Smooth muscle cell (in vitro differentiated cells): ENCODE data around the gene DNAH17. TPM values are rescaled to one million over a fixed set of nuclear protein-coding genes. Genes with fewer than 3 reads are reported as not detected.
A peak's percentile ranks its signal among the peaks of the same experiment; 100 is the strongest.

Source experiments
- DNase-seq: peaks from one replicate; lab custom pipeline; 2025; ENCODE audit not compliant: unreplicated experiment; lab: John Stamatoyannopoulos, UW
- H2AFZ ChIP-seq: fragments of 200-600 bp; sonication (generic); 2 replicates; pipeline ENCODE4 v1.6.0; 2016; ENCODE audit warnings: antibody characterized with exemption, low read depth, mild to moderate bottlenecking
- H3F3A ChIP-seq: fragments of 200-600 bp; sonication (generic); 2 replicates; pipeline ENCODE4 v1.6.0; 2017; ENCODE audit warnings: antibody characterized with exemption, low read depth
- H3K27ac ChIP-seq: fragments of 200-600 bp; sonication (generic); 2 replicates; pipeline ENCODE4 v1.5.1; 2016; ENCODE audit warnings: low read depth, mild to moderate bottlenecking
- H3K27me3 ChIP-seq: fragments of 200-600 bp; sonication (generic); 2 replicates; pipeline ENCODE4 v1.6.1; 2016; ENCODE audit warnings: low read depth, mild to moderate bottlenecking
- H3K36me3 ChIP-seq: fragments of 200-600 bp; sonication (generic); 2 replicates; pipeline ENCODE4 v1.5.1; 2016; ENCODE audit warnings: low read depth
- H3K4me1 ChIP-seq: fragments of 200-600 bp; sonication (generic); 2 replicates; pipeline ENCODE4 v1.5.1; 2016; ENCODE audit warnings: low read depth
- H3K4me2 ChIP-seq: fragments of 200-600 bp; sonication (generic); 2 replicates; pipeline ENCODE4 v1.6.0; 2016; ENCODE audit warnings: mild to moderate bottlenecking
- H3K4me3 ChIP-seq: fragments of 200-600 bp; sonication (generic); 2 replicates; pipeline ENCODE4 v1.5.1; 2016; ENCODE audit warnings: mild to moderate bottlenecking
- H3K79me2 ChIP-seq: fragments of 200-600 bp; sonication (generic); 2 replicates; pipeline ENCODE4 v1.6.0; 2016; ENCODE audit warnings: low read depth, mild to moderate bottlenecking
- H3K9ac ChIP-seq: fragments of 200-600 bp; sonication (generic); 2 replicates; pipeline ENCODE4 v1.6.0; 2016; ENCODE audit warnings: low read depth
- H3K9me3 ChIP-seq: fragments of 200-600 bp; sonication (generic); replicated peaks from 2 replicates; pipeline ENCODE4 v1.5.1; 2016; ENCODE audit warnings: low read depth
- H4K20me1 ChIP-seq: fragments of 200-600 bp; sonication (generic); 2 replicates; pipeline ENCODE4 v1.6.0; 2016; ENCODE audit warnings: low read depth
- WGBS: methylation state at CpG from one replicate; pipeline ENCODE4 v1.1.7; 2016; ENCODE audit warnings: low lambda C conversion rate; 5-methylcytosine and 5-hydroxymethylcytosine counted together
- polyA plus RNA-seq: library from polyadenylated mRNA; unstranded; fragments of >200 nt; fragmentation: Nextera tagmentation; extraction: Ambion mirVana; gene quantifications from 2 replicates; pipeline ENCODE4 v1.2.1, GENCODE V29; 2016
- total RNA-seq: library from RNA; depleted of rRNA; stranded (reverse); fragments of >200 nt; gene quantifications from 2 replicates; pipeline ENCODE4 v1.2.3, GENCODE V29; 2014
- TF ChIP-seq, protein P1 (sequence below): fragments of 200-600 bp; sonication (generic); IDR thresholded peaks from 2 replicates; pipeline ENCODE4 v1.5.1; 2017; ENCODE audit warnings: borderline replicate concordance, mild to moderate bottlenecking, antibody characterized with exemption; ENCODE audit not compliant: insufficient read depth, poor library complexity, severe bottlenecking

DNAH17 gene
- total and polyA plus RNA-seq, 2 experiments from 2014 or later: 0.18 to 0.98 TPM

DNA sequence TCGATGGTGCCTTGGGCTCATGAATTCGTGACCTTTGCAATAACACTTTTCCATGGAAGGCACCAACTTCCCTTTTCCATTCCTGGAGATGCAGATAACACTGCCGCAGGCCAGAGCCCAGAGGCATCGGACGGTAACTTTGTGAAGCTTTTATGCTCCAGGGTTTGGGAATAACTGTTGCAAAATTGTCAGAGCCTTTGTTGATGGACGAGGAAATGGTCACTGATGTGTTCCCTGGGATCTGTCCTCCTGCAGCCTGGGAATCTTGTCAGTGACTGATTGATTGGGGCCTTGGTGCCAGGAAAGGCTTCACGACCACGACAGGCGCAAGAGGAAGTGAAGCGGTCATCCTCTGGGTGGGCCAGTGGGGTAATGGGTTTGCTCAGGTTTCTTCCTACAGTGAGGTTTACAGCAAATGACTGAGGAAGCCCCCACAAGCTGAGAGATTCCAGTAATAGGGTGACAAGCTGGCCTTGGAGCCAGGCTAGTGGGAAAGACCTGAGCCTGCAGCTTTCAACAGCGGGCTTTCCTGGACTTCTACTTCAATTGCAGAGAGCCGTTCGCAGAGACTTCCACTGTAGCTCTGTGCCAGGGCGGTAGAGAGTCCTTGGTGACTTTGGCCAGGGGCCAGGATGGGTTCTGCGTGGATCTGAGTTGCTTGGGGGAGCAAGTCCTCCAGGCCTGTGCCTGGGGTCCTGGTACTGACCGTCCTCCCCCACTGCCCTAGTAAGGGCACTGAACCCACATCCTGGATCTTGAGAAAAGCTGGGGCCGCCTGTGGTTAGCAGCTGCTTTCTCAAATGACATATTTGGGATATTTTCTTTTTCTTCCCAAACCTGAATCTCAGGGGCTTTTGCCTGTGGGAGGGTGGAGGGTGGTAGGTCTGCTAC lies 161.1 kb downstream of the DNAH17 start:
- Histone ChIP-seq H3F3A (peaks cover 27% of the 10 kb centered on the region), H3K4me1 (peaks cover 7% of the 10 kb centered on the region), H3K27ac (peak overlapping the region; percentile 78), H2AFZ (no peak overlapping the region), H4K20me1 (peaks cover 10% of the 10 kb centered on the region), H3K36me3 (no peaks in the 10 kb centered on the region), H3K27me3 (no peaks in the 10 kb centered on the region), H3K9me3 (no peaks in the 10 kb centered on the region), H3K79me2 (peaks cover 43% of the 10 kb centered on the region), H3K4me2 (peak overlapping the region; percentile 58), H3K9ac (no peak overlapping the region), H3K4me3 (no peak overlapping the region)
- WGBS: 39% methylated on average over 17 of the region's 17 CpGs
- TF ChIP-seq, protein P1, sequence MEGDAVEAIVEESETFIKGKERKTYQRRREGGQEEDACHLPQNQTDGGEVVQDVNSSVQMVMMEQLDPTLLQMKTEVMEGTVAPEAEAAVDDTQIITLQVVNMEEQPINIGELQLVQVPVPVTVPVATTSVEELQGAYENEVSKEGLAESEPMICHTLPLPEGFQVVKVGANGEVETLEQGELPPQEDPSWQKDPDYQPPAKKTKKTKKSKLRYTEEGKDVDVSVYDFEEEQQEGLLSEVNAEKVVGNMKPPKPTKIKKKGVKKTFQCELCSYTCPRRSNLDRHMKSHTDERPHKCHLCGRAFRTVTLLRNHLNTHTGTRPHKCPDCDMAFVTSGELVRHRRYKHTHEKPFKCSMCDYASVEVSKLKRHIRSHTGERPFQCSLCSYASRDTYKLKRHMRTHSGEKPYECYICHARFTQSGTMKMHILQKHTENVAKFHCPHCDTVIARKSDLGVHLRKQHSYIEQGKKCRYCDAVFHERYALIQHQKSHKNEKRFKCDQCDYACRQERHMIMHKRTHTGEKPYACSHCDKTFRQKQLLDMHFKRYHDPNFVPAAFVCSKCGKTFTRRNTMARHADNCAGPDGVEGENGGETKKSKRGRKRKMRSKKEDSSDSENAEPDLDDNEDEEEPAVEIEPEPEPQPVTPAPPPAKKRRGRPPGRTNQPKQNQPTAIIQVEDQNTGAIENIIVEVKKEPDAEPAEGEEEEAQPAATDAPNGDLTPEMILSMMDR: no peak
- DNase-seq: peak; percentile 9

DNA sequence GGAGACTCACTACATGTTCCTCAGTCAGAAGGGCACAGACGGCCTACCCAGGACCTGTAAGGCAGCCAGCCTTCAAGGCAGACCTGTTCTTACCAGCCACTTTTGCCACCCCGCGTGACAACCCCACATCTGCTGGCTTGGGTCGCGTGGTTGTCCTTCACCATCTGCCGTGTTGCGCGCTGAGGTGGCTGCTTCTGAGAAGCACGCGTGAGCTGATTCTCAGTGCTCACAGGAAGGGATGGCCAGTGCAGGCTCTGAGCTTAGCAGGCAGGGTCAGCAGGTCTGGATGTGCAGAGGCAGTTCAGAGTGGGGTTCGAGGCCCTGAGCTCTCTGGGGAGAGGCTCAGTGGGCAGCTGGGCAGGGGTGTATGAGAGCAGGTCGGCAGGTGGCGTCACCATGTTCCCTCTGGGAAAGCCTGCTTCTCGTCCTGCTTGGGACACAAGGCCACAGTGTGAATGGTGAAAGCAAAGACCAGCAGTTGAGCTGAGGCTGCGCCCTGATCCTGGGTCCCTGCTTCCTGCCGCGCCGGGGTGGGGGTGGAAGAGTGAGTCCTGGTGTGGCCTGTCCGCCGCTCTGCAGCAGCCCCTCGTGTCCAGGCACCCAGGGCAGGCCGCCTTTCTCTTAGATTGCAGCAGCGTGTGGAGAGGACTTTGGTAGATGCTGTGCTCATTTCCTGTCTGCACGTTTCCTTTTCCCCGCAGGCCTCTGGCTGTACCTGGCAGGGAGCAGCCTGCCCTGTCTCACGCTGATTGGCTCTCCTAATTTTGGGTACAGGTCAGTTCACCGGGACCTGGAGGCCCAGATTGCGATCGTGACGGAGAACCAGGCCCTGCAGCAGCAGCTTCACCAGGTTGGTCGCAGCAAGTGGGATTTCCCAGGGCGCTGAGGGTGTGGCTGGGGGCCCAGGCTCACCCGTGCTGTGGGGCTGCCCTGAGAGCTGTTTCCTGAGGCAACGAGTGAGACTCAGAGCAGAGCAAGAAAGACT lies 162.7 kb downstream of the DNAH17 start:
- peaks cover 32% of the 10 kb centered on the region for H3F3A ChIP-seq
- H3K4me1 ChIP-seq: peaks cover 7% of the 10 kb centered on the region
- H3K9ac ChIP-seq: no peak overlapping the region
- peaks cover 18% of the 10 kb centered on the region for H4K20me1 ChIP-seq
- no peak overlapping the region for H3K4me2 ChIP-seq
- H3K27ac ChIP-seq: peak overlapping the region; percentile 78
- 90% methylated on average over 34 of the region's 34 CpGs for WGBS
- DNase-seq: no peak
- no peaks in the 10 kb centered on the region for H3K27me3 ChIP-seq
- H3K79me2 ChIP-seq: peaks cover 46% of the 10 kb centered on the region
- no peak overlapping the region for H3K4me3 ChIP-seq
- TF ChIP-seq, protein P1: no peak
- no peaks in the 10 kb centered on the region for H3K9me3 ChIP-seq
- no peaks in the 10 kb centered on the region for H3K36me3 ChIP-seq
- no peak overlapping the region for H2AFZ ChIP-seq

DNA sequence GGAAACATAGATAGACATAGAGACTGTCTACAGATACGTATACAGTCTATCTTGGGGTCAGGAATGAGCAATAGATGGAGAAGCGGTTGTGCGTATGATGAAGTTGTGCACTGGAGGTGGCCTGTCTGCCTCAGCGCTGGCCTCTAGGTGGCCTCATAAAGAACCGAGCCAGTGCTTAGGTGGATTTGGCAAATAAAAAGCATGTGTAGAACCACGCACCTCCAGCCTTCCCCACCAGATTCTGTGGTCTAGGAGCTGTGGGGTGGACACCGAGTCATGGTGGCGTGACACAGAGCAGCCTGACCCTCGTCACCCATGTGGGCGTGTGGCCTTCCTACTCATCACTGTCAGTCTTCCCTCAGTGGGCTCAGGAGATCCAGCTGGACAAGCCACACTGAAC lies 164.8 kb downstream of the DNAH17 start:
- Histone ChIP-seq H4K20me1 (peaks cover 36% of the 10 kb centered on the region), H3K9ac (no peak overlapping the region), H3K36me3 (no peaks in the 10 kb centered on the region), H3K79me2 (peaks cover 50% of the 10 kb centered on the region), H3K4me2 (peak overlapping the region; percentile 74), H3F3A (peaks cover 36% of the 10 kb centered on the region), H3K27ac (peak overlapping the region; percentile 84), H3K4me3 (no peak overlapping the region), H3K9me3 (no peaks in the 10 kb centered on the region), H3K4me1 (peaks cover 7% of the 10 kb centered on the region), H3K27me3 (no peaks in the 10 kb centered on the region), H2AFZ (no peak overlapping the region)
- WGBS: 54% methylated on average over 10 of the region's 10 CpGs
- TF ChIP-seq, protein P1: peak; percentile 43
- DNase-seq: no peak
